Liver (tissue), 3 donors: ENCODE data around the gene RNF187.

Source experiments
- FOXA1 ChIP-seq: IDR thresholded peaks from 2 replicates; pipeline ENCODE4 v1.6.1; 2016; ENCODE audit warnings: antibody characterized with exemption
- RAD21 ChIP-seq, 2 donors: IDR thresholded peaks; 2 replicates each; pipeline ENCODE4 v1.6.1; 2016; ENCODE audit warnings: antibody characterized with exemption in 2 of 2, mild to moderate bottlenecking in 2 of 2
- RXRA ChIP-seq, 2 donors: IDR thresholded peaks; 2 replicates each; pipeline ENCODE4 v1.6.1; 2017 to 2018; ENCODE audit warnings: antibody characterized with exemption in 2 of 2, mild to moderate bottlenecking in 1 of 2
- TAF1 ChIP-seq: conservative IDR thresholded peaks from 2 replicates; pipeline ENCODE4 v1.6.1; 2016; ENCODE audit warnings: antibody characterized with exemption, mild to moderate bottlenecking
- YY1 ChIP-seq: IDR thresholded peaks from 2 replicates; pipeline ENCODE4 v1.6.1; 2016; ENCODE audit warnings: antibody characterized with exemption, mild to moderate bottlenecking
- TF ChIP-seq, protein P1 (sequence below): fragments of 150-350 bp; IDR thresholded peaks from 2 replicates; pipeline ENCODE4 v1.5.1; 2017; ENCODE audit warnings: improper control_type of control experiment, low read depth, low read length; ENCODE audit not compliant: missing input control
- TF ChIP-seq, protein P2 (sequence below): IDR thresholded peaks from 2 replicates; pipeline ENCODE4 v1.6.1; 2016; ENCODE audit warnings: antibody characterized with exemption
- TF ChIP-seq, protein P3 (sequence below): IDR thresholded peaks from 2 replicates; pipeline ENCODE4 v1.6.1; 2016; ENCODE audit warnings: antibody characterized with exemption, mild to moderate bottlenecking
- TF ChIP-seq, protein P4 (sequence below): IDR thresholded peaks from 2 replicates; pipeline ENCODE4 v1.6.1; 2016; ENCODE audit warnings: antibody characterized with exemption
- TF ChIP-seq, protein P5 (sequence below): IDR thresholded peaks from 2 replicates; pipeline ENCODE4 v1.6.1; 2016; ENCODE audit warnings: antibody characterized with exemption
- donor health status: healthy.
- donor health status: healthy.

DNA sequence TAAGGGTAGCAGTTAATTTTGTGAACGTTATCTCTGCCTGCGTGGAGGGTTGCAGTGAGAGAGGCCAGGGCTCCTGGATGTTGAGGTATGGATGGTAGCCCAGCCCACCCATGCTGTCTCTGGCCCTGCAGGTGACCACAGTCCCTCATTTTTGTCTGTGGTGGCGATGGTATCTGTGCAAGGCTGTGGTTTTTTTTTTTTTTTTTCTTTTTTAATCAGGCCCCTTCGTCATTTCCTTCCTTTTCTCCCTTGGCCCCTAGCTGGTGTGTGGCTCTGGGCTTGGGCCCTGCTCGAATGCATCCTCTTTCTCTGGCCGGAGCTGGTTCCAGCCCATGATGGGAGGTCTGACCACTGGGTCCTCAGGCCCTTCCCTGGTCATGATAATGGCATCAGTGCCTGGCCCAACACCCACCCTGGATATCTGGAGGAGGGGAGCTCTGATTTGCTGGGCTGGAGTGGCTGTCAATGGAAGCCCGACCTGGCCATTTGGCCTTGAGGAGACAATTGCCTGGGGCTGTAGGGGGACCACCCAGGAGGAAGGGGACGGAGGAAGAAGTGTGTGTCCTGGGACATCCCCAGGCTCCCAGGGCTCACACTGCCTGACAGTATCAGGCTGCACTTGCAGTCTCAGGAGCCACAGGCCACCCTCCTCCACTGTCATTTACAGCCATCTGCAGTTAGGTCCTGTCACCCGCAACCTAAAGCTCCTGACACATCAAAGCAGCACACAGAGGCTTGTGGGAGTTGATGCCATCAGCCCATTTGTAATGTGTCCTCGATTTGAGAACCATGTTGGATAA lies 8.1 kb upstream of the RNF187 start:
- TF ChIP-seq, protein P1, sequence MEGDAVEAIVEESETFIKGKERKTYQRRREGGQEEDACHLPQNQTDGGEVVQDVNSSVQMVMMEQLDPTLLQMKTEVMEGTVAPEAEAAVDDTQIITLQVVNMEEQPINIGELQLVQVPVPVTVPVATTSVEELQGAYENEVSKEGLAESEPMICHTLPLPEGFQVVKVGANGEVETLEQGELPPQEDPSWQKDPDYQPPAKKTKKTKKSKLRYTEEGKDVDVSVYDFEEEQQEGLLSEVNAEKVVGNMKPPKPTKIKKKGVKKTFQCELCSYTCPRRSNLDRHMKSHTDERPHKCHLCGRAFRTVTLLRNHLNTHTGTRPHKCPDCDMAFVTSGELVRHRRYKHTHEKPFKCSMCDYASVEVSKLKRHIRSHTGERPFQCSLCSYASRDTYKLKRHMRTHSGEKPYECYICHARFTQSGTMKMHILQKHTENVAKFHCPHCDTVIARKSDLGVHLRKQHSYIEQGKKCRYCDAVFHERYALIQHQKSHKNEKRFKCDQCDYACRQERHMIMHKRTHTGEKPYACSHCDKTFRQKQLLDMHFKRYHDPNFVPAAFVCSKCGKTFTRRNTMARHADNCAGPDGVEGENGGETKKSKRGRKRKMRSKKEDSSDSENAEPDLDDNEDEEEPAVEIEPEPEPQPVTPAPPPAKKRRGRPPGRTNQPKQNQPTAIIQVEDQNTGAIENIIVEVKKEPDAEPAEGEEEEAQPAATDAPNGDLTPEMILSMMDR, result no peak
- TF ChIP-seq RXRA (IDR thresholded peaks at IDR 0.05) (no peak), TAF1 (no peak), FOXA1 (no peak), RAD21 (IDR thresholded peaks at IDR 0.05) (no peak), YY1 (no peak)
- TF ChIP-seq, protein P2, sequence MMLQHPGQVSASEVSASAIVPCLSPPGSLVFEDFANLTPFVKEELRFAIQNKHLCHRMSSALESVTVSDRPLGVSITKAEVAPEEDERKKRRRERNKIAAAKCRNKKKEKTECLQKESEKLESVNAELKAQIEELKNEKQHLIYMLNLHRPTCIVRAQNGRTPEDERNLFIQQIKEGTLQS, result no peak
- TF ChIP-seq, protein P3, sequence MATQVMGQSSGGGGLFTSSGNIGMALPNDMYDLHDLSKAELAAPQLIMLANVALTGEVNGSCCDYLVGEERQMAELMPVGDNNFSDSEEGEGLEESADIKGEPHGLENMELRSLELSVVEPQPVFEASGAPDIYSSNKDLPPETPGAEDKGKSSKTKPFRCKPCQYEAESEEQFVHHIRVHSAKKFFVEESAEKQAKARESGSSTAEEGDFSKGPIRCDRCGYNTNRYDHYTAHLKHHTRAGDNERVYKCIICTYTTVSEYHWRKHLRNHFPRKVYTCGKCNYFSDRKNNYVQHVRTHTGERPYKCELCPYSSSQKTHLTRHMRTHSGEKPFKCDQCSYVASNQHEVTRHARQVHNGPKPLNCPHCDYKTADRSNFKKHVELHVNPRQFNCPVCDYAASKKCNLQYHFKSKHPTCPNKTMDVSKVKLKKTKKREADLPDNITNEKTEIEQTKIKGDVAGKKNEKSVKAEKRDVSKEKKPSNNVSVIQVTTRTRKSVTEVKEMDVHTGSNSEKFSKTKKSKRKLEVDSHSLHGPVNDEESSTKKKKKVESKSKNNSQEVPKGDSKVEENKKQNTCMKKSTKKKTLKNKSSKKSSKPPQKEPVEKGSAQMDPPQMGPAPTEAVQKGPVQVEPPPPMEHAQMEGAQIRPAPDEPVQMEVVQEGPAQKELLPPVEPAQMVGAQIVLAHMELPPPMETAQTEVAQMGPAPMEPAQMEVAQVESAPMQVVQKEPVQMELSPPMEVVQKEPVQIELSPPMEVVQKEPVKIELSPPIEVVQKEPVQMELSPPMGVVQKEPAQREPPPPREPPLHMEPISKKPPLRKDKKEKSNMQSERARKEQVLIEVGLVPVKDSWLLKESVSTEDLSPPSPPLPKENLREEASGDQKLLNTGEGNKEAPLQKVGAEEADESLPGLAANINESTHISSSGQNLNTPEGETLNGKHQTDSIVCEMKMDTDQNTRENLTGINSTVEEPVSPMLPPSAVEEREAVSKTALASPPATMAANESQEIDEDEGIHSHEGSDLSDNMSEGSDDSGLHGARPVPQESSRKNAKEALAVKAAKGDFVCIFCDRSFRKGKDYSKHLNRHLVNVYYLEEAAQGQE, result no peak
- TF ChIP-seq, protein P4, sequence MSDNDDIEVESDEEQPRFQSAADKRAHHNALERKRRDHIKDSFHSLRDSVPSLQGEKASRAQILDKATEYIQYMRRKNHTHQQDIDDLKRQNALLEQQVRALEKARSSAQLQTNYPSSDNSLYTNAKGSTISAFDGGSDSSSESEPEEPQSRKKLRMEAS, result no peak
- TF ChIP-seq, protein P5, sequence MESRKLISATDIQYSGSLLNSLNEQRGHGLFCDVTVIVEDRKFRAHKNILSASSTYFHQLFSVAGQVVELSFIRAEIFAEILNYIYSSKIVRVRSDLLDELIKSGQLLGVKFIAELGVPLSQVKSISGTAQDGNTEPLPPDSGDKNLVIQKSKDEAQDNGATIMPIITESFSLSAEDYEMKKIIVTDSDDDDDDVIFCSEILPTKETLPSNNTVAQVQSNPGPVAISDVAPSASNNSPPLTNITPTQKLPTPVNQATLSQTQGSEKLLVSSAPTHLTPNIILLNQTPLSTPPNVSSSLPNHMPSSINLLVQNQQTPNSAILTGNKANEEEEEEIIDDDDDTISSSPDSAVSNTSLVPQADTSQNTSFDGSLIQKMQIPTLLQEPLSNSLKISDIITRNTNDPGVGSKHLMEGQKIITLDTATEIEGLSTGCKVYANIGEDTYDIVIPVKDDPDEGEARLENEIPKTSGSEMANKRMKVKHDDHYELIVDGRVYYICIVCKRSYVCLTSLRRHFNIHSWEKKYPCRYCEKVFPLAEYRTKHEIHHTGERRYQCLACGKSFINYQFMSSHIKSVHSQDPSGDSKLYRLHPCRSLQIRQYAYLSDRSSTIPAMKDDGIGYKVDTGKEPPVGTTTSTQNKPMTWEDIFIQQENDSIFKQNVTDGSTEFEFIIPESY, result no peak
